ENCODE data around the gene UFC1.

DNA sequence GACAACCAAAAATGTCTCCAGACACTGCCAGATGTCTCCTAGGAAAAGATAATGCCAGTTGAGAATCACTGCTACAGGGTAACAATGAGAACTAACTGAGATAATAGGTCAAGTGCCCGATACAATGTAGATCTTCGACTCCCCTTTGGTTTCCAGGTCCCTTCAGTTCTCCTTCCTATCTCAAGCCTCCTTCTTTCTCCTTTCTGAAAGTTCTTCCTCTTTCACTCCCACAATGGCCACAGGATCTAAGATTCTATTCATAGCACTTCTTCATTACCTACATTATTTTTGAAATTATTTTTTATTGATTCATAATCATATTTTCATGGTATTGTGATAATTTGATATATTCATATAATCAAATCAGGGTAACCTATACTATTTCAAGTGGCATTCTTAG is 42.3 kb upstream of the UFC1 start:
- TF ChIP-seq, protein P1, sequence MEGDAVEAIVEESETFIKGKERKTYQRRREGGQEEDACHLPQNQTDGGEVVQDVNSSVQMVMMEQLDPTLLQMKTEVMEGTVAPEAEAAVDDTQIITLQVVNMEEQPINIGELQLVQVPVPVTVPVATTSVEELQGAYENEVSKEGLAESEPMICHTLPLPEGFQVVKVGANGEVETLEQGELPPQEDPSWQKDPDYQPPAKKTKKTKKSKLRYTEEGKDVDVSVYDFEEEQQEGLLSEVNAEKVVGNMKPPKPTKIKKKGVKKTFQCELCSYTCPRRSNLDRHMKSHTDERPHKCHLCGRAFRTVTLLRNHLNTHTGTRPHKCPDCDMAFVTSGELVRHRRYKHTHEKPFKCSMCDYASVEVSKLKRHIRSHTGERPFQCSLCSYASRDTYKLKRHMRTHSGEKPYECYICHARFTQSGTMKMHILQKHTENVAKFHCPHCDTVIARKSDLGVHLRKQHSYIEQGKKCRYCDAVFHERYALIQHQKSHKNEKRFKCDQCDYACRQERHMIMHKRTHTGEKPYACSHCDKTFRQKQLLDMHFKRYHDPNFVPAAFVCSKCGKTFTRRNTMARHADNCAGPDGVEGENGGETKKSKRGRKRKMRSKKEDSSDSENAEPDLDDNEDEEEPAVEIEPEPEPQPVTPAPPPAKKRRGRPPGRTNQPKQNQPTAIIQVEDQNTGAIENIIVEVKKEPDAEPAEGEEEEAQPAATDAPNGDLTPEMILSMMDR (IDR thresholded peaks at IDR 0.05; ENCODE audit: poor library complexity, severe bottlenecking), result no peak
- TF ChIP-seq EZH2 (IDR thresholded peaks at IDR 0.05; ENCODE audit: borderline replicate concordance, insufficient read depth, low read length, poor library complexity, severe bottlenecking), result no peak
- TF ChIP-seq POLR2AphosphoS5 (IDR thresholded peaks at IDR 0.05), result no peak
- TF ChIP-seq EP300 (conservative IDR thresholded peaks at IDR 0.05; ENCODE audit: poor library complexity, severe bottlenecking), result no peak
- TF ChIP-seq SMC3 (conservative IDR thresholded peaks at IDR 0.05; ENCODE audit: poor library complexity), result no peak
